HCT116 (cell line): ENCODE measurements around the gene R3HDM4. TPM values are rescaled to one million over a fixed set of nuclear protein-coding genes. Genes with fewer than 3 reads are reported as not detected.

ENCODE experiments used
- ATAC-seq: fragments of 200-7000 bp; cut with Tn5 transposase; 2 replicates; pipeline ENCODE4 v1.9.1; 2020; ENCODE audit warnings: mild to moderate bottlenecking, moderate library complexity
- BruUV-seq: library from RNA; stranded (reverse); fragments of 400-500 nt; replicated peaks from 2 replicates; lab custom pipeline; 2021; lab: Mats Ljungman, UMichigan
- CTCF ChIA-PET: fragments of 300-600 bp; sonication (Branson Sonifier 250); formaldehyde crosslinking; loops from one replicate; lab custom pipeline; 2021; ENCODE audit warnings: antibody characterized with exemption; lab: Charles Lee
- POLR2A ChIA-PET: fragments of 300-600, 350-600 bp; sonication (Branson Sonifier 250); formaldehyde crosslinking; loops from one replicate; lab custom pipeline; 2021; ENCODE audit warnings: antibody characterized with exemption; lab: Charles Lee
- RAD21 ChIA-PET, 2 experiments: fragments of 300-600 bp; sonication (Branson Sonifier 250); formaldehyde crosslinking; loops; one replicate each; lab custom pipeline; 2023; ENCODE audit warnings: low total read pairs in 2 of 2; ENCODE audit not compliant: uncharacterized antibody in 2 of 2, unreplicated experiment in 2 of 2, low non-redundant PET in 1 of 2; lab: Charles Lee
- DNase-seq: peaks from one replicate; pipeline ENCODE4 v3.0.0-alpha.2; 2010; ENCODE audit warnings: low read depth, low spot score
- H2AFZ ChIP-seq: fragments of 200-600 bp; shearing (Covaris generic), sonication (generic); 2 replicates; pipeline ENCODE4 v1.6.1; 2017; ENCODE audit warnings: low read depth, mixed run types, mixed read lengths, antibody characterized with exemption, low read length; ENCODE audit not compliant: poor library complexity, severe bottlenecking
- H3K27ac ChIP-seq: 2 replicates; pipeline ENCODE4 v1.5.1; 2012; ENCODE audit warnings: low read depth, low read length
- H3K27me3 ChIP-seq: fragments of 200-600 bp; sonication (generic); 2 replicates; pipeline ENCODE4 v1.6.1; 2016; ENCODE audit warnings: mixed run types, low read length, mixed read lengths; ENCODE audit not compliant: insufficient read depth
- H3K36me3 ChIP-seq, 2 experiments: fragments of 200-500 bp in 1 of 2; fragments of 200-600 bp in 1 of 2; sonication (Bioruptor generic) in 1 of 2; sonication (generic) in 1 of 2; 2 replicates each; pipeline versions ENCODE4 v1.5.1 to v1.6.1; 2014 to 2016; ENCODE audit warnings: low read length in 2 of 2, inconsistent platforms in 1 of 2, mixed read lengths in 1 of 2, mixed run types in 1 of 2; ENCODE audit not compliant: insufficient read depth in 2 of 2, control insufficient read depth in 1 of 2
- H3K4me1 ChIP-seq, 2 experiments: fragments of 200-600 bp in 1 of 2; sonication (generic) in 1 of 2; 2 replicates each; pipeline versions ENCODE4 v1.5.1 to v1.6.1; 2012 to 2017; ENCODE audit warnings: low read length in 2 of 2, inconsistent platforms in 1 of 2, mild to moderate bottlenecking in 1 of 2, mixed read lengths in 1 of 2, mixed run types in 1 of 2, moderate library complexity in 1 of 2; ENCODE audit not compliant: insufficient read depth in 2 of 2, control insufficient read depth in 1 of 2
- H3K4me2 ChIP-seq: fragments of 200-600 bp; sonication (generic); 2 replicates; pipeline ENCODE4 v1.6.1; 2017; ENCODE audit warnings: mixed run types, low read length, mixed read lengths
- H3K4me3 ChIP-seq, 2 experiments: fragments of 200-600 bp in 1 of 2; sonication (generic) in 1 of 2; replicated peaks in 1 of 2; 2 replicates each; pipeline ENCODE4 v1.5.1; 2011 to 2016; ENCODE audit warnings: low read length in 2 of 2, control low read depth in 1 of 2, low read depth in 1 of 2, mild to moderate bottlenecking in 1 of 2, mixed read lengths in 1 of 2, mixed run types in 1 of 2
- H3K79me2 ChIP-seq: fragments of 200-600 bp; sonication (generic); 2 replicates; pipeline ENCODE4 v1.6.1; 2017; ENCODE audit warnings: mild to moderate bottlenecking, mixed run types, low read length, moderate library complexity, mixed read lengths; ENCODE audit not compliant: insufficient read depth
- H3K9ac ChIP-seq: fragments of 200-600 bp; sonication (generic); 2 replicates; pipeline ENCODE4 v1.6.1; 2016; ENCODE audit warnings: low read length, mixed read lengths
- H3K9me2 ChIP-seq: fragments of 200-600 bp; sonication (generic), shearing (Covaris generic); 2 replicates; pipeline ENCODE4 v1.6.1; 2017; ENCODE audit warnings: mixed run types, mild to moderate bottlenecking, moderate library complexity; ENCODE audit not compliant: insufficient read depth
- H3K9me3 ChIP-seq, 2 experiments: fragments of 200-500 bp in 1 of 2; fragments of 200-600 bp in 1 of 2; sonication (Bioruptor generic) in 1 of 2; sonication (generic) in 1 of 2; 2 replicates each; pipeline ENCODE4 v1.6.1; 2014 to 2017; ENCODE audit warnings: low read length in 2 of 2, mixed read lengths in 2 of 2, inconsistent platforms in 1 of 2, low read depth in 1 of 2, mild to moderate bottlenecking in 1 of 2, mixed run types in 1 of 2, moderate library complexity in 1 of 2; ENCODE audit not compliant: control insufficient read depth in 1 of 2, insufficient read depth in 1 of 2
- H4K20me1 ChIP-seq: fragments of 200-600 bp; sonication (generic), shearing (Covaris generic); 2 replicates; pipeline ENCODE4 v1.6.1; 2017; ENCODE audit warnings: mixed run types, mild to moderate bottlenecking, moderate library complexity; ENCODE audit not compliant: insufficient read depth
- CBX3 ChIP-seq: IDR thresholded peaks from 2 replicates; pipeline ENCODE4 v1.6.1; 2012; ENCODE audit warnings: low read depth
- CEBPB ChIP-seq: IDR thresholded peaks from 2 replicates; pipeline ENCODE4 v1.6.1; 2012; ENCODE audit warnings: low read depth
- CTCF ChIP-seq, 3 experiments: fragments of 200-600 bp in 1 of 3; sonication (generic) in 1 of 3; IDR thresholded peaks in 2 of 3; conservative IDR thresholded peaks in 1 of 3; 2 replicates each; pipeline ENCODE4 v1.5.1; 2012 to 2017; ENCODE audit warnings: low read depth in 2 of 3, low read length in 2 of 3, antibody characterized with exemption in 1 of 3, borderline replicate concordance in 1 of 3, control low read depth in 1 of 3, mild to moderate bottlenecking in 1 of 3, mixed read lengths in 1 of 3, mixed run types in 1 of 3, moderate library complexity in 1 of 3; ENCODE audit not compliant: insufficient read depth in 1 of 3
- EGR1 ChIP-seq: IDR thresholded peaks from 2 replicates; pipeline ENCODE4 v1.6.1; 2012; ENCODE audit warnings: low read depth
- EZH2phosphoT487 ChIP-seq: fragments of 200-600 bp; IDR thresholded peaks from 2 replicates; pipeline ENCODE4 v1.6.1; 2018; ENCODE audit warnings: antibody characterized with exemption, borderline replicate concordance
- JUND ChIP-seq: IDR thresholded peaks from 2 replicates; pipeline ENCODE4 v1.6.1; 2012
- POLR2A ChIP-seq: IDR thresholded peaks from 2 replicates; pipeline ENCODE4 v1.7.0; 2011; ENCODE audit warnings: borderline replicate concordance; ENCODE audit not compliant: insufficient read depth, insufficient read length; ENCODE audit errors: extremely low read depth
- POLR2AphosphoS5 ChIP-seq: IDR thresholded peaks from 2 replicates; pipeline ENCODE4 v1.6.1; 2011; ENCODE audit warnings: mild to moderate bottlenecking, low read depth, low read length, moderate library complexity
- SRF ChIP-seq: IDR thresholded peaks from 2 replicates; pipeline ENCODE4 v1.6.1; 2012; ENCODE audit warnings: low read depth
- TCF7L2 ChIP-seq: IDR thresholded peaks from 2 replicates; pipeline ENCODE4 v1.7.0; 2011; ENCODE audit warnings: borderline replicate concordance, inconsistent platforms; ENCODE audit not compliant: insufficient read depth, insufficient read length; ENCODE audit errors: extremely low read depth
- YY1 ChIP-seq: IDR thresholded peaks from 2 replicates; pipeline ENCODE4 v1.6.1; 2011; ENCODE audit warnings: low read length, low read depth, moderate library complexity, mild to moderate bottlenecking; ENCODE audit not compliant: insufficient replicate concordance; ENCODE audit errors: extremely low read depth
- ZFX ChIP-seq: fragments of 450-650 bp; IDR thresholded peaks from 2 replicates; pipeline ENCODE4 v1.6.1; 2017
- ZNF274 ChIP-seq: fragments of 200-500 bp; sonication (Bioruptor generic); IDR thresholded peaks from 2 replicates; pipeline ENCODE4 v1.6.1; 2014; ENCODE audit warnings: mild to moderate bottlenecking, low read depth, low read length, inconsistent platforms
- intact Hi-C: fragments of 100-400 bp; cut with micrococcal nuclease; formaldehyde crosslinking; loops from 2 replicates; pipeline ENCODE4 v1.10.0; 2022
- total RNA-seq: library from RNA; stranded (reverse); gene quantifications from one replicate; pipeline ENCODE4 v1.2.1, GENCODE V29; 2021; ENCODE audit not compliant: unreplicated experiment
- TF ChIP-seq, protein P1 (sequence below): IDR thresholded peaks from 2 replicates; pipeline ENCODE4 v1.6.1; 2012
- TF ChIP-seq, protein P2 (sequence below): IDR thresholded peaks from 2 replicates; pipeline ENCODE4 v1.6.1; 2012
- TF ChIP-seq, protein P3 (sequence below): IDR thresholded peaks from 2 replicates; pipeline ENCODE4 v1.6.1; 2011; ENCODE audit warnings: mild to moderate bottlenecking, low read length, moderate library complexity; ENCODE audit not compliant: insufficient replicate concordance; ENCODE audit errors: extremely low read depth

Gene R3HDM4
- total RNA-seq, 1 experiment from 2014 or later, result 92.3 TPM

DNA sequence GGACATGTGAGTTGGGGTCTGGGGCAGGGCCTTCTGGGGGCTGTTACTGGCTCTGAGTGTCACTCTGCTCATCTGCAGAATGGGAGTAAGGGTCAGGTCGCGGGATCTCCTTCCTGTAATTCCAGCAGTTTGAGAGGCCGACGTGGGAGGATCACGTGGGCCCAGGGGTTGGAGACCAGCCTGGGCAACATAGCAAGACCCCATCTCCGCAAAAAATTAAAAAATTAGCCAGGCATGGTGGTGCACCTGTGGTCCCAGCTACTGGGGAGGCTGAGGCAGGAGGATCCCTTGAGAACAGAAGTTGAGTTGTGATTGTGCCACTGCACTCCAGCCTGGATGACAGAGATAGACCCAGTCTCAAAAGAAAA, 16.9 kb upstream of the R3HDM4 start:
- ATAC-seq, result no peak
- no peak overlapping the region for H2AFZ ChIP-seq
- intact Hi-C loops, result loop anchor here (10.0 kb wide), 1 partner anchor 255 kb away; no protein-coding TSS in a partner anchor
- no peak overlapping the region for H3K4me2 ChIP-seq
- peaks cover 0 to 4% of the 10 kb centered on the region in 2 experiments; a peak in 1 of 4 replicates for H3K36me3 ChIP-seq
- no peak overlapping the region for H3K9ac ChIP-seq
- H3K9me3 ChIP-seq, result no peaks in the 10 kb centered on the region
- BruUV-seq, result no TSS peak
- CTCF ChIA-PET, result no interaction called here
- no peak overlapping the region for H3K27ac ChIP-seq
- H3K27me3 ChIP-seq, result no peaks in the 10 kb centered on the region
- peaks cover 19% of the 10 kb centered on the region for H3K79me2 ChIP-seq
- RAD21 ChIA-PET, result no interaction called here
- POLR2A ChIA-PET, result no interaction called here
- H3K4me1 ChIP-seq, result peaks cover 25 to 36% of the 10 kb centered on the region in 2 experiments
- H4K20me1 ChIP-seq, result no peaks in the 10 kb centered on the region
- no peak overlapping the region for H3K4me3 ChIP-seq
- TF ChIP-seq ZFX (no peak), POLR2AphosphoS5 (no peak), EGR1 (no peak), CEBPB (no peak), ZNF274 (no peak), POLR2A (no peak)
- H3K9me2 ChIP-seq, result no peaks in the 10 kb centered on the region
- no peak for DNase-seq

DNA sequence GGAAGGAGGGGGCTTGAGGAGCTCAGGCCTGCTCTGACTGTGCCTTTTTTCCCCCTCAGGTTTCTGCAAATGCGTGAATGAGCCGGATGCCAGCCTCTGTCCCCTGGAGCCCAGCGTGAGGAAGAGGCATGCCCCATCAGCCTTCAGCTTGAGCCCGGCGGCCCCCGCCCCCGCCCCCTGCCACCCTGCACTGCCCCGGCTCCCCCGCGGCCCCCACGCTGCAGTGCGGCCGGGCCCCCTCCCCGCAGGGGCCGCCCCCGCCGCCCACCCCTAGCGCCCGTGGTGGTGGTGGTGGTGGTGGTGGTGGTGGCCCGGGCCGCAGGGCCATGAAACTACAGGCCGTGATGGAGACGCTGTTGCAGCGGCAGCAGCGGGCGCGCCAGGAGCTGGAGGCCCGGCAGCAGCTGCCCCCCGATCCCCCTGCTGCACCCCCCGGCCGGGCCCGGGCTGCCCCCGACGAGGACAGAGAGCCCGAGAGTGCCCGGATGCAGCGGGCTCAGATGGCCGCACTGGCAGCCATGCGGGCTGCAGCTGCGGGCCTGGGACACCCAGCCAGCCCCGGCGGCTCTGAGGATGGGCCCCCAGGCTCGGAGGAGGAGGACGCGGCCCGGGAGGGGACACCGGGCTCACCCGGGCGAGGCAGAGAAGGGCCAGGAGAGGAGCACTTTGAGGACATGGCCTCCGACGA, 16.3 kb upstream of the R3HDM4 start:
- no peak for DNase-seq
- H3K4me2 ChIP-seq, result no peak overlapping the region
- no peaks in the 10 kb centered on the region for H4K20me1 ChIP-seq
- intact Hi-C loops, result loop anchor here (10.0 kb wide), 1 partner anchor 255 kb away; no protein-coding TSS in a partner anchor
- H3K9ac ChIP-seq, result no peak overlapping the region
- ATAC-seq, result no peak
- H3K4me1 ChIP-seq, result peaks cover 26 to 41% of the 10 kb centered on the region in 2 experiments
- peaks cover 0 to 4% of the 10 kb centered on the region in 2 experiments; a peak in 1 of 4 replicates for H3K36me3 ChIP-seq
- no peak overlapping the region for H3K27ac ChIP-seq
- H3K4me3 ChIP-seq, result no peak overlapping the region
- RAD21 ChIA-PET, result no interaction called here
- no peaks in the 10 kb centered on the region for H3K9me3 ChIP-seq
- no peaks in the 10 kb centered on the region for H3K9me2 ChIP-seq
- POLR2A ChIA-PET, result interaction anchor here (0.6 kb wide), 1 partner anchor 251 kb away, joined by 7 read pairs; no protein-coding TSS in a partner anchor
- H3K27me3 ChIP-seq, result no peaks in the 10 kb centered on the region
- no TSS peak for BruUV-seq
- no peak overlapping the region for H2AFZ ChIP-seq
- CTCF ChIA-PET, result no interaction called here
- H3K79me2 ChIP-seq, result peaks cover 19% of the 10 kb centered on the region
- TF ChIP-seq EGR1 (no peak), YY1 (no peak), EZH2phosphoT487 (no peak), JUND (no peak), CTCF (IDR thresholded peaks at IDR 0.05 in 2 of 3, conservative IDR thresholded peaks at IDR 0.05 in 1 of 3; ENCODE audit: borderline replicate concordance in 1 of 3, insufficient read depth in 1 of 3, low read depth in 2 of 3, low read length in 2 of 3) (no peak), SRF (no peak), ZFX (no peak), TCF7L2 (no peak), CBX3 (no peak)
- TF ChIP-seq, protein P1, sequence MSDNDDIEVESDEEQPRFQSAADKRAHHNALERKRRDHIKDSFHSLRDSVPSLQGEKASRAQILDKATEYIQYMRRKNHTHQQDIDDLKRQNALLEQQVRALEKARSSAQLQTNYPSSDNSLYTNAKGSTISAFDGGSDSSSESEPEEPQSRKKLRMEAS, result no peak
- TF ChIP-seq, protein P2, sequence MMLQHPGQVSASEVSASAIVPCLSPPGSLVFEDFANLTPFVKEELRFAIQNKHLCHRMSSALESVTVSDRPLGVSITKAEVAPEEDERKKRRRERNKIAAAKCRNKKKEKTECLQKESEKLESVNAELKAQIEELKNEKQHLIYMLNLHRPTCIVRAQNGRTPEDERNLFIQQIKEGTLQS, result no peak
- TF ChIP-seq, protein P3, sequence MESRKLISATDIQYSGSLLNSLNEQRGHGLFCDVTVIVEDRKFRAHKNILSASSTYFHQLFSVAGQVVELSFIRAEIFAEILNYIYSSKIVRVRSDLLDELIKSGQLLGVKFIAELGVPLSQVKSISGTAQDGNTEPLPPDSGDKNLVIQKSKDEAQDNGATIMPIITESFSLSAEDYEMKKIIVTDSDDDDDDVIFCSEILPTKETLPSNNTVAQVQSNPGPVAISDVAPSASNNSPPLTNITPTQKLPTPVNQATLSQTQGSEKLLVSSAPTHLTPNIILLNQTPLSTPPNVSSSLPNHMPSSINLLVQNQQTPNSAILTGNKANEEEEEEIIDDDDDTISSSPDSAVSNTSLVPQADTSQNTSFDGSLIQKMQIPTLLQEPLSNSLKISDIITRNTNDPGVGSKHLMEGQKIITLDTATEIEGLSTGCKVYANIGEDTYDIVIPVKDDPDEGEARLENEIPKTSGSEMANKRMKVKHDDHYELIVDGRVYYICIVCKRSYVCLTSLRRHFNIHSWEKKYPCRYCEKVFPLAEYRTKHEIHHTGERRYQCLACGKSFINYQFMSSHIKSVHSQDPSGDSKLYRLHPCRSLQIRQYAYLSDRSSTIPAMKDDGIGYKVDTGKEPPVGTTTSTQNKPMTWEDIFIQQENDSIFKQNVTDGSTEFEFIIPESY, result no peak
